ENCODE results near the gene IVD. TPM values are rescaled to one million over a fixed set of nuclear protein-coding genes. Genes with fewer than 3 reads are reported as not detected.

The IVD gene
- polyA plus RNA-seq, 1 donor from 2014 or later = 28.6 TPM

GRCh38 chr15:40438712-40439111, 33.1 kb downstream of the IVD start:
- H3K27ac ChIP-seq (ENCODE audit: low read length) = no peak overlapping the region
- H3F3A ChIP-seq (ENCODE audit: insufficient read depth, low read length, poor library complexity, severe bottlenecking) = no peaks in the 10 kb centered on the region
- H2AFZ ChIP-seq (ENCODE audit: low read depth, low read length) = no peak overlapping the region
- H3K9me2 ChIP-seq (ENCODE audit: insufficient read depth, low read length) = no peaks in the 10 kb centered on the region
- H3K27me3 ChIP-seq (ENCODE audit: insufficient read depth, low read depth, low read length) = peaks cover 60% of the 10 kb centered on the region
- peaks cover 15% of the 10 kb centered on the region for H3K79me2 ChIP-seq (replicated peaks; ENCODE audit: insufficient read depth, low read length)
- TF ChIP-seq REST (IDR thresholded peaks at IDR 0.05; ENCODE audit: borderline replicate concordance) (no peak), EP300 (conservative IDR thresholded peaks at IDR 0.05; ENCODE audit: poor library complexity, severe bottlenecking) (no peak), CTCF (IDR thresholded peaks at IDR 0.05; ENCODE audit: poor library complexity, severe bottlenecking) (no peak), MXI1 (conservative IDR thresholded peaks at IDR 0.05; ENCODE audit: poor library complexity, severe bottlenecking) (no peak), TAF1 (IDR thresholded peaks at IDR 0.05; ENCODE audit: low read depth) (no peak)
- H3K9me3 ChIP-seq (ENCODE audit: low read length) = no peaks in the 10 kb centered on the region
- H3K4me3 ChIP-seq (ENCODE audit: low read length) = no peak overlapping the region
- no peaks in the 10 kb centered on the region for H3K36me3 ChIP-seq (ENCODE audit: insufficient read depth, low read length)
- H4K20me1 ChIP-seq (ENCODE audit: insufficient read depth) = peaks cover 12% of the 10 kb centered on the region
- no peak overlapping the region for H3K4me2 ChIP-seq (ENCODE audit: low read length)
- H3K9ac ChIP-seq (ENCODE audit: low read length) = no peak overlapping the region

- Histone ChIP-seq H3K27ac (ENCODE audit: low read length) (no peak overlapping the region), H3K36me3 (ENCODE audit: insufficient read depth, low read length) (no peaks in the 10 kb centered on the region), H3K9me2 (ENCODE audit: insufficient read depth, low read length) (no peaks in the 10 kb centered on the region), H3K9me3 (ENCODE audit: low read length) (no peaks in the 10 kb centered on the region), H3K4me2 (ENCODE audit: low read length) (peak overlapping the region; percentile 80), H3K27me3 (ENCODE audit: insufficient read depth, low read depth, low read length) (peaks cover 59% of the 10 kb centered on the region), H4K20me1 (ENCODE audit: insufficient read depth) (peaks cover 14% of the 10 kb centered on the region), H2AFZ (ENCODE audit: low read depth, low read length) (no peak overlapping the region), H3K4me3 (ENCODE audit: low read length) (peak overlapping the region; percentile 73), H3F3A (ENCODE audit: insufficient read depth, low read length, poor library complexity, severe bottlenecking) (no peaks in the 10 kb centered on the region), H3K79me2 (replicated peaks; ENCODE audit: insufficient read depth, low read length) (peaks cover 22% of the 10 kb centered on the region), H3K9ac (ENCODE audit: low read length) (peak overlapping the region; percentile 75)
- no peak for TF ChIP-seq EP300 (conservative IDR thresholded peaks at IDR 0.05; ENCODE audit: poor library complexity, severe bottlenecking)
- no peak for TF ChIP-seq MXI1 (conservative IDR thresholded peaks at IDR 0.05; ENCODE audit: poor library complexity, severe bottlenecking)
- TF ChIP-seq CTCF (IDR thresholded peaks at IDR 0.05; ENCODE audit: poor library complexity, severe bottlenecking) = no peak
- no peak for TF ChIP-seq POLR2AphosphoS5 (IDR thresholded peaks at IDR 0.05)
- TF ChIP-seq RAD21 (conservative IDR thresholded peaks at IDR 0.05) = no peak
- TF ChIP-seq REST (IDR thresholded peaks at IDR 0.05; ENCODE audit: borderline replicate concordance) = no peak
- no peak for TF ChIP-seq EZH2 (IDR thresholded peaks at IDR 0.05; ENCODE audit: borderline replicate concordance, insufficient read depth, low read length, poor library complexity, severe bottlenecking)
- no peak for TF ChIP-seq TAF1 (IDR thresholded peaks at IDR 0.05; ENCODE audit: low read depth)
- no peak for TF ChIP-seq SMC3 (conservative IDR thresholded peaks at IDR 0.05; ENCODE audit: poor library complexity)
Measured at GRCh38 chr15:40439461-40439959, 33.9 kb downstream of the IVD start.

Data from neural cell (in vitro differentiated cells).